ENCODE data around the gene SEMA3F. TPM values are rescaled to one million over a fixed set of nuclear protein-coding genes. Genes with fewer than 3 reads are reported as not detected.

The SEMA3F gene
- total RNA-seq: 40.2 and 41.5 TPM in 2 replicates

GRCh38 chr3:50154840-50155490, at the start of gene SEMA3F:
SEMA3F (plus strand) TSS chr3:50155324; CDS start chr3:50159623, 4,299 bp downstream.

GRCh38 chr3:50190936-50191660, 36.0 kb downstream of the SEMA3F start, which contains the start of gene GNAT1:
GNAT1 (plus strand) TSS chr3:50191610; CDS start chr3:50191726, 116 bp downstream.

GRCh38 chr3:50204804-50205412, 49.8 kb downstream of the SEMA3F start, which contains the start of gene SLC38A3:
SLC38A3 (plus strand) TSS chr3:50205271; CDS start chr3:50214200, 8,929 bp downstream.

GRCh38 chr3:50235716-50236483, 80.8 kb downstream of the SEMA3F start, which contains the start of gene GNAI2:
GNAI2 (plus strand) TSS chr3:50236204; CDS start chr3:50236336, 132 bp downstream.

Other genes starting within 250 kb of the SEMA3F start
- gene MON1A, start 225.5 kb upstream of the SEMA3F start, total RNA-seq: 15.3 and 20.8 TPM in 2 replicates
- 20.5 and 24.7 TPM in 2 replicates for gene RBM6, start 215.2 kb upstream of the SEMA3F start, total RNA-seq
- gene RBM5, start 66.4 kb upstream of the SEMA3F start, total RNA-seq: 46.5 and 58.2 TPM in 2 replicates
- not detected in 2 replicates for gene GNAT1, start 36.3 kb downstream of the SEMA3F start, total RNA-seq
- 0.30 TPM in 1 of 2 replicates, not detected in the other for gene SLC38A3, start 49.9 kb downstream of the SEMA3F start, total RNA-seq
- gene GNAI2, start 80.9 kb downstream of the SEMA3F start, total RNA-seq: 314 and 324 TPM in 2 replicates
- gene SEMA3B, start 113.8 kb downstream of the SEMA3F start, total RNA-seq: 14.3 and 15.3 TPM in 2 replicates
- gene LSMEM2, start 123.8 kb downstream of the SEMA3F start, total RNA-seq: not detected in 2 replicates
- 95.1 and 101 TPM in 2 replicates for gene IFRD2, start 137.1 kb downstream of the SEMA3F start, total RNA-seq
- gene HYAL3, start 144.1 kb downstream of the SEMA3F start, total RNA-seq: 3.9 and 4.8 TPM in 2 replicates
- gene NAA80, start 144.1 kb downstream of the SEMA3F start, total RNA-seq: 21.7 and 23.7 TPM in 2 replicates
- gene HYAL1, start 148.2 kb downstream of the SEMA3F start, total RNA-seq: 3.1 and 3.4 TPM in 2 replicates
- 82.4 and 84.6 TPM in 2 replicates for gene HYAL2, start 167.4 kb downstream of the SEMA3F start, total RNA-seq
- 27.6 and 39.3 TPM in 2 replicates for gene TUSC2, start 172.9 kb downstream of the SEMA3F start, total RNA-seq
- gene RASSF1, start 185.5 kb downstream of the SEMA3F start, total RNA-seq: 36.3 and 38.7 TPM in 2 replicates
- gene ZMYND10, start 190.4 kb downstream of the SEMA3F start, total RNA-seq: 0.34 and 1.3 TPM in 2 replicates
- 25.1 and 27.9 TPM in 2 replicates for gene NPRL2, start 195.5 kb downstream of the SEMA3F start, total RNA-seq
- 30.3 and 31.9 TPM in 2 replicates for gene CYB561D2, start 195.5 kb downstream of the SEMA3F start, total RNA-seq
- gene TMEM115, start 204.2 kb downstream of the SEMA3F start, total RNA-seq: 52.5 and 56.2 TPM in 2 replicates